ENCODE measurements around the gene RAPGEF1. TPM values are rescaled to one million over a fixed set of nuclear protein-coding genes. Genes with fewer than 3 reads are reported as not detected.

RAPGEF1 gene
- total RNA-seq, 1 donor from 2014 or later = 33.3 TPM

DNA sequence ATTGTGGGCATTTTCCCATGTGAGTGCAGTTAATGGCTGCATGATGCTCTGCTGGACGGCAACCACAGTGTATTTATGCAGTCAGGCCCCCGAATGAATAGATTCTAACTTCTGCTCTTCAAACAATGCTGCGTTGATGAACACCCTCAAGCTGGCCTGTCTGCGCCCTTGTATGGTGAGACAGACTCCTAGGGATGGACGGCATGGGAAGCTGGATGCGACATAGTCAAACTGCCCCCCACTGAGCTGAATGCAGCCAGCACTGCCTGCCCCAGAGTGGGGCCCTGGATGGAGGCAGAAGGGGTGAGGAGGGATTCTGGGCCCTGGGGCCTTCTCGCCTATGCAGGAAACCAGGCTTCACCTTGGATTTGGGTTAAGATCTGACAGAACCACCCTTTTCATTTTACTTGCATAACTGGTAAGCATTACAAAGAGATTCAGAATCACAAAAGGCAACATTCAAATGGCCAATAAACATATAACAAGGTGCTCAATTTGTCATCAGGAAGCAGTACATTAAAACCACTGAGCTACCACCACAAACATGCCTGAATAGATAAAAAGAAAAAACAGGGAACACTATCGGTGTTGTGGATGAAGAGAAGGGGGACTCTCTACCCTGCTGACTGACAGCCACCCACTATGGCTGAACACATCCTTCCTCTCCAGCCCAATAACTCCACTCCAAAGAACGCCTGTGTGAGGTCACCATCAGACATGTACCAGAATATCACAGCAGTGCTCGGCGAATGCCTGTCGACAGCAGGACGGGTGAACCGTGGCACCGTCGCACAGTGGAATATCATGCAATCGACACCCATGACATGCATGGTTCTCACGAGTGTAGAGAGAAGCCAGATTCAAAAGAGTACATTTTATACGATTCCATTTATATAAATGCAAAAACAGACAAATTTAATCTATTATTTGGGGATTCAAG is 79.1 kb downstream of the RAPGEF1 start:
- no peak overlapping the region for H3K27ac ChIP-seq
- no peak overlapping the region for H3K9ac ChIP-seq
- no peak overlapping the region for H3K4me3 Mint-ChIP-seq
- H3K9me3 ChIP-seq (ENCODE audit: low read depth) = no peaks in the 10 kb centered on the region
- H3K79me2 ChIP-seq (ENCODE audit: low read depth) = peaks cover 5% of the 10 kb centered on the region
- H4K20me1 ChIP-seq (ENCODE audit: low read depth) = peaks cover 38% of the 10 kb centered on the region
- DNase-seq (ENCODE audit: low spot score) = peak; percentile 29
- TF ChIP-seq, protein P1, sequence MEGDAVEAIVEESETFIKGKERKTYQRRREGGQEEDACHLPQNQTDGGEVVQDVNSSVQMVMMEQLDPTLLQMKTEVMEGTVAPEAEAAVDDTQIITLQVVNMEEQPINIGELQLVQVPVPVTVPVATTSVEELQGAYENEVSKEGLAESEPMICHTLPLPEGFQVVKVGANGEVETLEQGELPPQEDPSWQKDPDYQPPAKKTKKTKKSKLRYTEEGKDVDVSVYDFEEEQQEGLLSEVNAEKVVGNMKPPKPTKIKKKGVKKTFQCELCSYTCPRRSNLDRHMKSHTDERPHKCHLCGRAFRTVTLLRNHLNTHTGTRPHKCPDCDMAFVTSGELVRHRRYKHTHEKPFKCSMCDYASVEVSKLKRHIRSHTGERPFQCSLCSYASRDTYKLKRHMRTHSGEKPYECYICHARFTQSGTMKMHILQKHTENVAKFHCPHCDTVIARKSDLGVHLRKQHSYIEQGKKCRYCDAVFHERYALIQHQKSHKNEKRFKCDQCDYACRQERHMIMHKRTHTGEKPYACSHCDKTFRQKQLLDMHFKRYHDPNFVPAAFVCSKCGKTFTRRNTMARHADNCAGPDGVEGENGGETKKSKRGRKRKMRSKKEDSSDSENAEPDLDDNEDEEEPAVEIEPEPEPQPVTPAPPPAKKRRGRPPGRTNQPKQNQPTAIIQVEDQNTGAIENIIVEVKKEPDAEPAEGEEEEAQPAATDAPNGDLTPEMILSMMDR (IDR thresholded peaks at IDR 0.05) = no peak
- TF ChIP-seq EZH2phosphoT487 (IDR thresholded peaks at IDR 0.05) (no peak), EZH2 (IDR thresholded peaks at IDR 0.05) (no peak)
- peaks cover 12% of the 10 kb centered on the region for H3K4me1 Mint-ChIP-seq
- H2AFZ ChIP-seq (replicated peaks) = no peak overlapping the region
- H3K4me1 ChIP-seq = peaks cover 7% of the 10 kb centered on the region
- H3K27me3 Mint-ChIP-seq (ENCODE audit: insufficient read depth, low read depth) = peaks cover 2% of the 10 kb centered on the region
- no peaks in the 10 kb centered on the region for H3K27me3 ChIP-seq
- H3F3A ChIP-seq (ENCODE audit: low read depth) = no peaks in the 10 kb centered on the region
- H3K36me3 Mint-ChIP-seq = peaks cover 20% of the 10 kb centered on the region
- no peak overlapping the region for H3K27ac Mint-ChIP-seq
- no peaks in the 10 kb centered on the region for H3K36me3 ChIP-seq
- H3K4me3 ChIP-seq = no peak overlapping the region
- H3K4me2 ChIP-seq = no peak overlapping the region
- peaks cover 19% of the 10 kb centered on the region for H3K9me3 Mint-ChIP-seq

DNA sequence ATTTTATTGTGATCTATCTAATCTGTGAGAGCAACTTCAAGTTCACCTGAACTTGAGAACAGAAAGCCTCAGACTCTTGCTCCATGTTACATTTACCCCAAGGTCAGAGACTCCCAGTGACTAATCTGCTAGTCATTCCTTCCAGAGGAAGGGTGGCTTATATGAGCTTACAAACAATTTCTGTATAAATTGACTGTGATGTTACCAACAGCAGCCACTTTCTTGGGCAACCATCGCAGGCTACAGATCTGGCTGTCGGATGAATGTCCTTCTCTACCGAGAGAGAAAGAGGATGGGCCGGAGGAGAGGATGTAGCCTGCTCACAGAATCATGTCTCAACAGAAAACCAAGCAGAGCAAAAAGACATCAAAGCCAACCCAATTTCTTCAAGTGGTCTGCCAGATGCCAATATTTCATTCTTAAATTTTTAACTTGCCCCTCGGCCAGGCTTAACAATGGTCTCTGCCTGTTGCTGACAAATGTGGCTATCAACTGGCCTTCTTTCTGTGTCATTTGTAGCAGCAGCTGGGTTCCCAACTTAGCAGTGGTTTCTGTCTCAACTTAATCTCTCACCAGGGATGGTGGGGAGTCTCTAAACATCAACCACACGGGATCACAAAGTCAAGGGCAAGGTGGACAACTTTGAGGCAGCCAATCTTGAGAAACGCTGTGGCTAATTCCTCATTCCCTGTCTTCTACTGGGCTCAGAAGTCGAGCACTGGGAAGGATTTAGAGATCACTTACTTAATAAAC is 81.3 kb downstream of the RAPGEF1 start:
- Histone ChIP-seq H3K9ac (no peak overlapping the region), H4K20me1 (ENCODE audit: low read depth) (peaks cover 44% of the 10 kb centered on the region), H2AFZ (replicated peaks) (no peak overlapping the region), H3K27me3 (no peaks in the 10 kb centered on the region), H3K79me2 (ENCODE audit: low read depth) (peaks cover 6% of the 10 kb centered on the region), H3K36me3 (no peaks in the 10 kb centered on the region), H3F3A (ENCODE audit: low read depth) (no peaks in the 10 kb centered on the region), H3K4me1 (peaks cover 7% of the 10 kb centered on the region), H3K4me2 (no peak overlapping the region), H3K27ac (no peak overlapping the region), H3K9me3 (ENCODE audit: low read depth) (no peaks in the 10 kb centered on the region), H3K4me3 (no peak overlapping the region)
- TF ChIP-seq, protein P1 (IDR thresholded peaks at IDR 0.05) = no peak
- no peak for TF ChIP-seq EZH2phosphoT487 (IDR thresholded peaks at IDR 0.05)
- no peak for TF ChIP-seq EZH2 (IDR thresholded peaks at IDR 0.05)
- Mint-ChIP-seq H3K27me3 (ENCODE audit: insufficient read depth, low read depth) (peaks cover 2% of the 10 kb centered on the region), H3K4me3 (no peak overlapping the region), H3K36me3 (peaks cover 11% of the 10 kb centered on the region), H3K27ac (peak overlapping the region; percentile 62), H3K4me1 (peaks cover 12% of the 10 kb centered on the region), H3K9me3 (peaks cover 10% of the 10 kb centered on the region)
- DNase-seq (ENCODE audit: low spot score) = no peak

DNA sequence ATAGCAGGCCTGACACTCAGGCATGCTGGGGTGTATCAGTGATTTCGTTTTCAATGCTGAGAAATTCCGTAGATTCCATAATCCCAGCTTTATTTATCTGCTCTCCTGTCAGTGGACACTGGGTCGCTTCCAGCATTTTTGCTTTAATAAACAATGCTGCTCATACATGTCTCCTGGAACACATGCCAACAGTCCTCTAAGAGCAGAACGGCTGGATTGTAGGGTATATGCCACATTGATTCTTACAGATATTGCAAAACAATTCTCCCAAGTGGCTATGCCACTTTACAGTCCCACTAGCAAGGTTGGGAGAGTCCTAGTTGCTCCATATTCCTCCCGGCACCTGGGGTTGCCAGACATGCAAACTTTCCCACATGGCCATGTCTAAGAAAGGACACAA is 81.9 kb downstream of the RAPGEF1 start:
- Histone ChIP-seq H3K27ac (no peak overlapping the region), H3K9me3 (ENCODE audit: low read depth) (no peaks in the 10 kb centered on the region), H2AFZ (replicated peaks) (no peak overlapping the region), H3K36me3 (no peaks in the 10 kb centered on the region), H3K27me3 (no peaks in the 10 kb centered on the region), H3K9ac (no peak overlapping the region), H3K79me2 (ENCODE audit: low read depth) (peaks cover 12% of the 10 kb centered on the region), H4K20me1 (ENCODE audit: low read depth) (peaks cover 46% of the 10 kb centered on the region), H3K4me2 (no peak overlapping the region), H3K4me3 (no peak overlapping the region), H3F3A (ENCODE audit: low read depth) (no peaks in the 10 kb centered on the region), H3K4me1 (peaks cover 7% of the 10 kb centered on the region)
- H3K9me3 Mint-ChIP-seq = peaks cover 7% of the 10 kb centered on the region
- peaks cover 2% of the 10 kb centered on the region for H3K27me3 Mint-ChIP-seq (ENCODE audit: insufficient read depth, low read depth)
- H3K4me3 Mint-ChIP-seq = no peak overlapping the region
- peaks cover 12% of the 10 kb centered on the region for H3K4me1 Mint-ChIP-seq
- H3K27ac Mint-ChIP-seq = no peak overlapping the region
- H3K36me3 Mint-ChIP-seq = peaks cover 8% of the 10 kb centered on the region
- TF ChIP-seq EZH2phosphoT487 (IDR thresholded peaks at IDR 0.05) (no peak), EZH2 (IDR thresholded peaks at IDR 0.05) (no peak)
- TF ChIP-seq, protein P1 (IDR thresholded peaks at IDR 0.05) = no peak
- DNase-seq (ENCODE audit: low spot score) = no peak
